Prostate gland (tissue), 2 donors: ENCODE results near the gene TRIM36.

Experiments used
- CTCF ChIP-seq, 4 experiments: fragments of 200-600 bp in 2 of 4; fragments of 450-650 bp in 2 of 4; sonication (generic) in 2 of 4; IDR thresholded peaks; 1 replicate in 3 of 4; 2 replicates in 1 of 4; pipeline ENCODE4 v1.5.1; 2016 to 2019; ENCODE audit warnings: antibody characterized with exemption in 4 of 4, mild to moderate bottlenecking in 2 of 4, moderate library complexity in 2 of 4
- POLR2A ChIP-seq: fragments of 450-650 bp; IDR thresholded peaks from one replicate; pipeline ENCODE4 v1.6.1; 2016; ENCODE audit warnings: antibody characterized with exemption, mild to moderate bottlenecking
- POLR2AphosphoS5 ChIP-seq: sonication (generic); formaldehyde crosslinking; IDR thresholded peaks from one replicate; pipeline ENCODE4 v1.6.1; 2017; ENCODE audit warnings: antibody characterized with exemption

GRCh38 chr5:115214541-115214940 is 44.8 kb upstream of the TRIM36 start:
- TF ChIP-seq CTCF (IDR thresholded peaks at IDR 0.05): no peak
- TF ChIP-seq POLR2AphosphoS5: no peak
- no peak for TF ChIP-seq POLR2A
